ENCODE measurements around the gene GRN.

DNA sequence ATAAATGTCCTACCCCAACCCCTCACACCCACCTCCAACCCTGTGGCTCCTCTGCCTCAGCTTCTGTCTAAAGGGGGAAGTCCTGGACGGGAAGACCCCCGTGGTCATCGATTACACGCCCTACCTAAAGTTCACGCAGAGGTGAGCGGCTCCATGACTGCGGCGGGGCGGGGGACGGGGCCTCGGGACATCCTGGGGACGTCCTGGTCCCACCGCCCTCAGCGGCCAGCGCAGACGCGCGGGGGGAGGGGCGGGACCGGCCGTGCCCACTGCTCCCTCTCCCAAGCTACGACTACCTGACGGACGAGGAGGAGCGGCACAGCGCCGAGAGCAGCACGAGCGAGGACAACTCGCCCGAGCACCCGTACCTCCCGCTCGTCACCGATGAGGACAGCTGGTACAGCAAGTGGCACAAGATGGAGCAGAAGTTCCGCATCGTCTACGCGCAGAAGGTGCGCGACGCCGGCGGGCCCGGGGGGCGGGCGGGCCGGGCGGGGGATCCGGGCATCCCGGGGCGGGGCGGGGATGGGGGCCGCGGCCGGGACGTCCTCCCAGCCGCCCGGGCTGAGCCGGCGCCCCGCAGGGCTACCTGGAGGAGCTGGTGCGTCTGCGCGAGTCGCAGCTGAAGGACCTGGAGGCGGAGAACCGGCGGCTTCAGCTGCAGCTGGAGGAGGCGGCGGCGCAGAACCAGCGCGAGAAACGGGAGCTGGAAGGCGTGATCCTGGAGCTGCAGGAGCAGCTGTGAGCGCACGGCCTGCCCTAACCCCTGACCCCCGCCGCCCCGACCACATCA lies 30.0 kb upstream of the GRN start:
- TF ChIP-seq POLR2A (IDR thresholded peaks at IDR 0.05): no peak
- TF ChIP-seq, protein P1, sequence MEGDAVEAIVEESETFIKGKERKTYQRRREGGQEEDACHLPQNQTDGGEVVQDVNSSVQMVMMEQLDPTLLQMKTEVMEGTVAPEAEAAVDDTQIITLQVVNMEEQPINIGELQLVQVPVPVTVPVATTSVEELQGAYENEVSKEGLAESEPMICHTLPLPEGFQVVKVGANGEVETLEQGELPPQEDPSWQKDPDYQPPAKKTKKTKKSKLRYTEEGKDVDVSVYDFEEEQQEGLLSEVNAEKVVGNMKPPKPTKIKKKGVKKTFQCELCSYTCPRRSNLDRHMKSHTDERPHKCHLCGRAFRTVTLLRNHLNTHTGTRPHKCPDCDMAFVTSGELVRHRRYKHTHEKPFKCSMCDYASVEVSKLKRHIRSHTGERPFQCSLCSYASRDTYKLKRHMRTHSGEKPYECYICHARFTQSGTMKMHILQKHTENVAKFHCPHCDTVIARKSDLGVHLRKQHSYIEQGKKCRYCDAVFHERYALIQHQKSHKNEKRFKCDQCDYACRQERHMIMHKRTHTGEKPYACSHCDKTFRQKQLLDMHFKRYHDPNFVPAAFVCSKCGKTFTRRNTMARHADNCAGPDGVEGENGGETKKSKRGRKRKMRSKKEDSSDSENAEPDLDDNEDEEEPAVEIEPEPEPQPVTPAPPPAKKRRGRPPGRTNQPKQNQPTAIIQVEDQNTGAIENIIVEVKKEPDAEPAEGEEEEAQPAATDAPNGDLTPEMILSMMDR (IDR thresholded peaks at IDR 0.05): no peak
